Measurements from ENCODE around the gene S100B.

DNA sequence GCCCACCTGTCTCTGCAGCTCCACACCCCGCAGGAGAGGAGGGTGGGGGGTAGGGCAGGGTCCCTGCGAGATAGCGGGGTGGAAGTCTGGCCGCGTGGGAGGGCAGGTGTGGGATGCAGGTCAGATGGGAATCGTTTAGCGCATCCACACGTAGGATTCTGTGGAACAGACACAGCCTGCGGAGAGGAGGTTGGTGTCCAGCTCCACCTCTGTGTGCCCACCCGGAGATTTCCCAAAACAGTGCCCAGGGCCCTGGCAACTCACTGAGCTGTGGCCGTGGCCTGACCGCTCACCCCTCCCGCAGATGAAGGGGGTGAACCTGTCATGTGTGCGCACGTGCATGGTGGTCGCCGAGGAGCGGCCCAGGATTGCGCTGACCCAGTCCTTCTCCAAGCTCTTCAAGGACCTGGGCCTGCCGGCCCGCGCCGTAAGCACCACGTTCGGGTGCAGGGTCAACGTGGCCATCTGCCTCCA is 46.9 kb downstream of the S100B start:
- no peak for TF ChIP-seq POLR2AphosphoS5 (IDR thresholded peaks at IDR 0.05)
- TF ChIP-seq, protein P1, sequence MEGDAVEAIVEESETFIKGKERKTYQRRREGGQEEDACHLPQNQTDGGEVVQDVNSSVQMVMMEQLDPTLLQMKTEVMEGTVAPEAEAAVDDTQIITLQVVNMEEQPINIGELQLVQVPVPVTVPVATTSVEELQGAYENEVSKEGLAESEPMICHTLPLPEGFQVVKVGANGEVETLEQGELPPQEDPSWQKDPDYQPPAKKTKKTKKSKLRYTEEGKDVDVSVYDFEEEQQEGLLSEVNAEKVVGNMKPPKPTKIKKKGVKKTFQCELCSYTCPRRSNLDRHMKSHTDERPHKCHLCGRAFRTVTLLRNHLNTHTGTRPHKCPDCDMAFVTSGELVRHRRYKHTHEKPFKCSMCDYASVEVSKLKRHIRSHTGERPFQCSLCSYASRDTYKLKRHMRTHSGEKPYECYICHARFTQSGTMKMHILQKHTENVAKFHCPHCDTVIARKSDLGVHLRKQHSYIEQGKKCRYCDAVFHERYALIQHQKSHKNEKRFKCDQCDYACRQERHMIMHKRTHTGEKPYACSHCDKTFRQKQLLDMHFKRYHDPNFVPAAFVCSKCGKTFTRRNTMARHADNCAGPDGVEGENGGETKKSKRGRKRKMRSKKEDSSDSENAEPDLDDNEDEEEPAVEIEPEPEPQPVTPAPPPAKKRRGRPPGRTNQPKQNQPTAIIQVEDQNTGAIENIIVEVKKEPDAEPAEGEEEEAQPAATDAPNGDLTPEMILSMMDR (IDR thresholded peaks at IDR 0.05): no peak

Data from breast epithelium (tissue), 3 donors.